H1 (cell line): Measurements from ENCODE around the gene FRY. TPM values are rescaled to one million over a fixed set of nuclear protein-coding genes. Genes with fewer than 3 reads are reported as not detected.

ENCODE experiments used
- CTCF ChIA-PET: fragments of 300-600 bp; sonication (Branson Sonifier 250); formaldehyde crosslinking; loops from one replicate; lab custom pipeline; 2021; ENCODE audit not compliant: partially characterized antibody; lab: Charles Lee
- POLR2A ChIA-PET: fragments of 300-600 bp; sonication (Branson Sonifier 250); formaldehyde crosslinking; loops from one replicate; lab custom pipeline; 2021; ENCODE audit warnings: inconsistent platforms; ENCODE audit not compliant: partially characterized antibody; lab: Charles Lee
- DNase-seq, 2 experiments: peaks; one replicate each; pipeline versions ENCODE4 v3.0.0 to v3.0.0-alpha.2; 2010 to 2022; ENCODE audit warnings: low spot score in 2 of 2, low read depth in 1 of 2, mixed read lengths in 1 of 2
- FAIRE-seq: peaks from 2 replicates; lab custom pipeline; 2011; peaks lifted over from hg19 to GRCh38; lab: Jason Lieb, UNC
- H2AFZ ChIP-seq: 2 replicates; pipeline ENCODE4 v1.8.1; 2012; ENCODE audit warnings: low read length, inconsistent platforms
- H2AK5ac ChIP-seq: 2 replicates; pipeline ENCODE4 v1.6.1; 2013; ENCODE audit warnings: low read depth, low read length
- H2BK120ac ChIP-seq: replicated peaks from 2 replicates; pipeline ENCODE3; 2013; ENCODE audit warnings: low read depth, low read length, inconsistent platforms
- H2BK12ac ChIP-seq: 2 replicates; pipeline ENCODE4 v1.6.1; 2013; ENCODE audit warnings: low read depth, low read length
- H2BK15ac ChIP-seq: 2 replicates; pipeline ENCODE4 v1.6.1; 2013; ENCODE audit warnings: low read length
- H2BK20ac ChIP-seq: 2 replicates; pipeline ENCODE4 v1.6.1; 2013; ENCODE audit warnings: low read length
- H2BK5ac ChIP-seq: 2 replicates; pipeline ENCODE4 v1.6.1; 2013; ENCODE audit warnings: low read depth, low read length
- H3K14ac ChIP-seq: 2 replicates; pipeline ENCODE4 v1.6.1; 2013; ENCODE audit warnings: inconsistent platforms; ENCODE audit not compliant: insufficient read length
- H3K18ac ChIP-seq: 2 replicates; pipeline ENCODE4 v1.6.1; 2013; ENCODE audit warnings: low read length; ENCODE audit errors: extremely low read depth
- H3K23ac ChIP-seq: 2 replicates; pipeline ENCODE4 v1.6.1; 2013; ENCODE audit warnings: inconsistent platforms; ENCODE audit not compliant: insufficient read length
- H3K23me2 ChIP-seq: 2 replicates; pipeline ENCODE4 v1.6.1; 2013; ENCODE audit warnings: low read depth, low read length
- H3K27ac ChIP-seq: 2 replicates; pipeline ENCODE4 v1.6.1; 2011; ENCODE audit warnings: low read depth, low read length, inconsistent platforms
- H3K27me3 ChIP-seq, 4 experiments: replicated peaks in 1 of 4; 1 replicate in 1 of 4; 2 replicates in 3 of 4; pipeline versions ENCODE4 v1.6.1 to v1.8.1; 2011 to 2013; ENCODE audit warnings: low read length in 3 of 4, mild to moderate bottlenecking in 3 of 4, inconsistent platforms in 2 of 4, mixed read lengths in 2 of 4, moderate library complexity in 1 of 4; ENCODE audit not compliant: control insufficient read depth in 3 of 4, insufficient read depth in 3 of 4; ENCODE audit errors: extremely low read depth in 1 of 4
- H3K36me3 ChIP-seq, 4 experiments: 2 replicates each; pipeline versions ENCODE4 v1.6.1 to v1.8.1; 2011 to 2013; ENCODE audit warnings: mild to moderate bottlenecking in 4 of 4, low read length in 3 of 4, moderate library complexity in 2 of 4, control low read depth in 1 of 4, inconsistent platforms in 1 of 4; ENCODE audit not compliant: insufficient read depth in 4 of 4, control insufficient read depth in 2 of 4
- H3K4ac ChIP-seq: replicated peaks from 2 replicates; pipeline ENCODE3; 2013; ENCODE audit warnings: low read length, low read depth, mixed read lengths, inconsistent platforms; ENCODE audit not compliant: insufficient read length
- H3K4me1 ChIP-seq, 4 experiments: replicated peaks in 1 of 4; 1 replicate in 1 of 4; 2 replicates in 3 of 4; pipeline versions ENCODE4 v1.6.1 to v1.8.1; 2011 to 2013; ENCODE audit warnings: low read length in 3 of 4, inconsistent platforms in 2 of 4, mixed read lengths in 1 of 4; ENCODE audit not compliant: insufficient read depth in 4 of 4, control insufficient read depth in 3 of 4
- H3K4me2 ChIP-seq, 2 experiments: 2 replicates each; pipeline versions ENCODE4 v1.6.1 to v1.8.1; 2011 to 2013; ENCODE audit warnings: low read depth in 2 of 2, low read length in 2 of 2, control low read depth in 1 of 2, inconsistent platforms in 1 of 2, mild to moderate bottlenecking in 1 of 2; ENCODE audit not compliant: insufficient read depth in 1 of 2
- H3K4me3 ChIP-seq, 4 experiments: fragments of 200-600, 300-600 bp in 1 of 4; sonication (generic), shearing (Covaris generic), sonication (Bioruptor Twin) in 1 of 4; 2 replicates each; pipeline versions ENCODE4 v1.5.1 to v1.8.1; 2011 to 2016; ENCODE audit warnings: low read length in 4 of 4, low read depth in 3 of 4, control low read depth in 2 of 4, inconsistent platforms in 2 of 4, mild to moderate bottlenecking in 2 of 4, mixed read lengths in 1 of 4, moderate library complexity in 1 of 4; ENCODE audit not compliant: insufficient read depth in 2 of 4; ENCODE audit errors: extremely low read depth in 1 of 4
- H3K56ac ChIP-seq: replicated peaks from 2 replicates; pipeline ENCODE3; 2013; ENCODE audit warnings: low read depth, mild to moderate bottlenecking, mixed read lengths, low read length, inconsistent platforms; ENCODE audit not compliant: insufficient read length
- H3K79me1 ChIP-seq: 2 replicates; pipeline ENCODE4 v1.6.1; 2013; ENCODE audit warnings: low read depth, low read length, control low read depth
- H3K79me2 ChIP-seq, 2 experiments: 2 replicates each; pipeline versions ENCODE4 v1.6.1 to v1.8.1; 2012 to 2013; ENCODE audit warnings: low read length in 2 of 2, mild to moderate bottlenecking in 2 of 2, inconsistent platforms in 1 of 2; ENCODE audit not compliant: insufficient read depth in 2 of 2, control insufficient read depth in 1 of 2
- H3K9ac ChIP-seq, 4 experiments: replicated peaks in 1 of 4; 1 replicate in 1 of 4; 2 replicates in 3 of 4; pipeline versions ENCODE4 v1.6.1 to v1.8.1; 2011 to 2013; ENCODE audit warnings: low read depth in 3 of 4, low read length in 3 of 4, control low read depth in 2 of 4, mild to moderate bottlenecking in 2 of 4, moderate library complexity in 2 of 4, inconsistent platforms in 1 of 4; ENCODE audit errors: extremely low read depth in 1 of 4
- H3K9me3 ChIP-seq, 2 experiments: 2 replicates each; pipeline versions ENCODE4 v1.6.1 to v1.8.1; 2012 to 2013; ENCODE audit warnings: mild to moderate bottlenecking in 2 of 2, moderate library complexity in 2 of 2, control low read depth in 1 of 2, inconsistent platforms in 1 of 2, low read depth in 1 of 2, low read length in 1 of 2, mixed read lengths in 1 of 2; ENCODE audit not compliant: insufficient read depth in 2 of 2
- H4K20me1 ChIP-seq, 2 experiments: replicated peaks in 1 of 2; 2 replicates each; pipeline versions ENCODE3 to v1.8.1; 2011 to 2013; ENCODE audit warnings: inconsistent platforms in 2 of 2, low read length in 2 of 2, mild to moderate bottlenecking in 1 of 2; ENCODE audit not compliant: insufficient read depth in 2 of 2, control insufficient read depth in 1 of 2
- H4K5ac ChIP-seq: 2 replicates; pipeline ENCODE4 v1.6.1; 2013; ENCODE audit warnings: low read length, low read depth, mixed read lengths, inconsistent platforms; ENCODE audit not compliant: insufficient read length
- H4K8ac ChIP-seq: 2 replicates; pipeline ENCODE4 v1.8.0; 2013; ENCODE audit warnings: mild to moderate bottlenecking, moderate library complexity, low read length, inconsistent platforms; ENCODE audit not compliant: insufficient read depth; ENCODE audit errors: extremely low read depth
- H4K91ac ChIP-seq: replicated peaks from 2 replicates; pipeline ENCODE3; 2013; ENCODE audit warnings: low read length, mixed read lengths, inconsistent platforms; ENCODE audit not compliant: insufficient read length
- MAX ChIP-seq: IDR thresholded peaks from 2 replicates; pipeline ENCODE4 v1.6.1; 2012; ENCODE audit warnings: inconsistent platforms
- SP1 ChIP-seq: IDR thresholded peaks from 2 replicates; pipeline ENCODE4 v1.6.1; 2011; ENCODE audit warnings: low read depth, low read length
- YY1 ChIP-seq: IDR thresholded peaks from 2 replicates; pipeline ENCODE4 v1.6.1; 2011; ENCODE audit warnings: low read depth, mild to moderate bottlenecking, low read length
- WGBS, 2 experiments: shearing (Covaris generic) in 1 of 2; methylation state at CpG; one replicate each; pipeline versions ENCODE4 v1.1.6 to v1.1.7; 2013 to 2015; ENCODE audit warnings: low lambda C conversion rate in 2 of 2, mixed read lengths in 2 of 2, inconsistent platforms in 1 of 2, low coverage in 1 of 2, missing lambda C conversion rate in 1 of 2; ENCODE audit not compliant: insufficient replicate concordance in 2 of 2, insufficient coverage in 1 of 2, insufficient read length in 1 of 2; ENCODE audit errors: extremely low coverage in 1 of 2, missing lambda C conversion rate in 1 of 2; 5-methylcytosine and 5-hydroxymethylcytosine counted together
- polyA plus RNA-seq, 7 experiments: library from polyadenylated mRNA; depleted of rRNA in 3 of 7; stranded (reverse) in 5 of 7; unstranded in 2 of 7; fragments of >200 nt in 5 of 7; fragments of 200-250 nt in 2 of 7; gene quantifications; 1 replicate in 5 of 7; 2 replicates in 1 of 7; 4 replicates in 1 of 7; pipeline versions ENCODE4 v1.2.1 to v1.2.3, GENCODE V29; 2011 to 2013; ENCODE audit warnings: missing spikeins in 2 of 7, mixed read lengths in 2 of 7
- total RNA-seq: library from RNA; stranded (reverse); fragmentation: NEBNext Ultra II Directional; extraction: Animal tissue kit (Norgen Biotek cat#: 25700); gene quantifications from 2 replicates; pipeline ENCODE4 v1.2.1, GENCODE V29; 2021
- TF ChIP-seq, protein P1 (sequence below): IDR thresholded peaks from 2 replicates; pipeline ENCODE4 v1.6.1; 2012; ENCODE audit warnings: low read length, inconsistent platforms

Gene FRY
- total and polyA plus RNA-seq, 2 of the 8 experiments (the other 6 are each of a cell fraction or from before 2014, with no cell fraction given) = 4.3 to 9.2 TPM

GRCh38 chr13:32016119-32016518 is 15.5 kb upstream of the FRY start:
- no peak overlapping the region for H3K23ac ChIP-seq
- no peaks in the 10 kb centered on the region; the same call in 1 of the 2 replicates for H3K23me2 ChIP-seq
- H3K4me3 ChIP-seq = no peak overlapping the region
- no peak overlapping the region for H2BK15ac ChIP-seq
- no peaks in the 10 kb centered on the region for H4K20me1 ChIP-seq
- no peak overlapping the region for H2BK5ac ChIP-seq
- no peak overlapping the region for H3K18ac ChIP-seq
- no peaks in the 10 kb centered on the region for H3K79me2 ChIP-seq
- H3K4me1 ChIP-seq = no peaks in the 10 kb centered on the region; a peak in 1 of 7 replicates
- TF ChIP-seq YY1 = no peak
- no peak for TF ChIP-seq SP1
- TF ChIP-seq, protein P1, sequence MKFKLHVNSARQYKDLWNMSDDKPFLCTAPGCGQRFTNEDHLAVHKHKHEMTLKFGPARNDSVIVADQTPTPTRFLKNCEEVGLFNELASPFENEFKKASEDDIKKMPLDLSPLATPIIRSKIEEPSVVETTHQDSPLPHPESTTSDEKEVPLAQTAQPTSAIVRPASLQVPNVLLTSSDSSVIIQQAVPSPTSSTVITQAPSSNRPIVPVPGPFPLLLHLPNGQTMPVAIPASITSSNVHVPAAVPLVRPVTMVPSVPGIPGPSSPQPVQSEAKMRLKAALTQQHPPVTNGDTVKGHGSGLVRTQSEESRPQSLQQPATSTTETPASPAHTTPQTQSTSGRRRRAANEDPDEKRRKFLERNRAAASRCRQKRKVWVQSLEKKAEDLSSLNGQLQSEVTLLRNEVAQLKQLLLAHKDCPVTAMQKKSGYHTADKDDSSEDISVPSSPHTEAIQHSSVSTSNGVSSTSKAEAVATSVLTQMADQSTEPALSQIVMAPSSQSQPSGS = no peak
- TF ChIP-seq MAX = no peak
- TF ChIP-seq, all 59 proteins: peak for 0
- H3K4ac ChIP-seq = no peak overlapping the region
- DNase-seq (no peak), FAIRE-seq (no peak)
- H2AFZ ChIP-seq = no peak overlapping the region
- H4K8ac ChIP-seq = no peak overlapping the region
- no peak overlapping the region for H2BK12ac ChIP-seq
- H3K9ac ChIP-seq = no peak overlapping the region
- H4K91ac ChIP-seq = no peak overlapping the region
- no peaks in the 10 kb centered on the region for H3K27me3 ChIP-seq
- no peaks in the 10 kb centered on the region for H3K79me1 ChIP-seq
- WGBS, 2 experiments = 89% methylated on average over 2 of the region's 2 CpGs; no CpG with 5 or more reads in 1 of the 2 experiments
- H2BK20ac ChIP-seq = no peak overlapping the region
- ChIA-PET POLR2A (no interaction called here), CTCF (interaction anchor here (1.7 to 3.2 kb wide), 3 partner anchors 10 to 149 kb away, joined by 8 to 11 read pairs (median 10); no protein-coding TSS in a partner anchor)
- no peak overlapping the region for H4K5ac ChIP-seq
- H3K27ac ChIP-seq = no peak overlapping the region
- H3K56ac ChIP-seq = no peak overlapping the region
- H2AK5ac ChIP-seq = no peak overlapping the region
- H3K14ac ChIP-seq = no peak overlapping the region
- no peaks in the 10 kb centered on the region for H3K36me3 ChIP-seq
- no peaks in the 10 kb centered on the region for H3K9me3 ChIP-seq
- no peak overlapping the region for H3K4me2 ChIP-seq
- no peak overlapping the region for H2BK120ac ChIP-seq
